ENCODE results near the gene MERTK.

- TF ChIP-seq CTCF (IDR thresholded peaks at IDR 0.05) (no peak), EZH2 (IDR thresholded peaks at IDR 0.05; ENCODE audit: borderline replicate concordance, insufficient read depth, low read depth, low read length, poor library complexity, severe bottlenecking) (no peak)
Observed at GRCh38 chr2:111990856-111991255, 92.4 kb downstream of the MERTK start.
